HG02623 (cell line): ENCODE data around the gene AGT.
"Not testable (repeated sequence)": the region's sequence is repeated elsewhere in the genome, so short reads cannot be mapped to it uniquely, and the experiment has no call there.

Source experiments
- ATAC-seq: cut with Tn5 transposase; IDR thresholded peaks from one replicate; pipeline ENCODE4 v1.9.1; 2021; ENCODE audit warnings: moderate library complexity; ENCODE audit not compliant: unreplicated experiment

AGT gene

GRCh38 chr1:230708631-230709580 is 5.0 kb downstream of the AGT start:
- no peak for ATAC-seq

- no peak for ATAC-seq
Measured at GRCh38 chr1:230707732-230708630, 5.9 kb downstream of the AGT start.

- ATAC-seq = no peak
Measured at GRCh38 chr1:230706887-230707731, 6.8 kb downstream of the AGT start.

- ATAC-seq = no peak
Measured at GRCh38 chr1:230706020-230706699, 7.8 kb downstream of the AGT start.

GRCh38 chr1:230705289-230706019 is 8.5 kb downstream of the AGT start:
- ATAC-seq = no peak

DNA sequence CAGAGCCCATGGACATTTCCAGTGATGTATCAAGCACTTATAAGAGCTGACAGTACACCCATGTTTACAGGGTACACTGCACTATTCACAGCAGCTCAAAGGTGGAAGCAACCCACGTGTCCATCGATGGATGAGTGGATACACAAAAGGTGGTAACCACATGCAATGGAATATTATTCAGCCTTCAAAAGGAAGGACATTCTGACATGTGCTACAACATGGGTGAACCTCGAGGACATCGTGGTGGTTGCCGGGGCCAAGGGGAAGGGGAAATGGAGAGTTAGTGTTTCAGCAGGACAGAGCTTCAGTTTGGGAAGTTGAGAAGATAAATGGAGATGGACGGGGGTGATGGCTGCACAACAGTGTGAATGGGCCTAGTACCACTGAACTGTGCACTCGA is 9.1 kb downstream of the AGT start:
- no peak for ATAC-seq

GRCh38 chr1:230703679-230704385 is 10.1 kb downstream of the AGT start:
- ATAC-seq = no peak

- ATAC-seq = no peak
Measured at GRCh38 chr1:230702934-230703678, 10.8 kb downstream of the AGT start.

DNA sequence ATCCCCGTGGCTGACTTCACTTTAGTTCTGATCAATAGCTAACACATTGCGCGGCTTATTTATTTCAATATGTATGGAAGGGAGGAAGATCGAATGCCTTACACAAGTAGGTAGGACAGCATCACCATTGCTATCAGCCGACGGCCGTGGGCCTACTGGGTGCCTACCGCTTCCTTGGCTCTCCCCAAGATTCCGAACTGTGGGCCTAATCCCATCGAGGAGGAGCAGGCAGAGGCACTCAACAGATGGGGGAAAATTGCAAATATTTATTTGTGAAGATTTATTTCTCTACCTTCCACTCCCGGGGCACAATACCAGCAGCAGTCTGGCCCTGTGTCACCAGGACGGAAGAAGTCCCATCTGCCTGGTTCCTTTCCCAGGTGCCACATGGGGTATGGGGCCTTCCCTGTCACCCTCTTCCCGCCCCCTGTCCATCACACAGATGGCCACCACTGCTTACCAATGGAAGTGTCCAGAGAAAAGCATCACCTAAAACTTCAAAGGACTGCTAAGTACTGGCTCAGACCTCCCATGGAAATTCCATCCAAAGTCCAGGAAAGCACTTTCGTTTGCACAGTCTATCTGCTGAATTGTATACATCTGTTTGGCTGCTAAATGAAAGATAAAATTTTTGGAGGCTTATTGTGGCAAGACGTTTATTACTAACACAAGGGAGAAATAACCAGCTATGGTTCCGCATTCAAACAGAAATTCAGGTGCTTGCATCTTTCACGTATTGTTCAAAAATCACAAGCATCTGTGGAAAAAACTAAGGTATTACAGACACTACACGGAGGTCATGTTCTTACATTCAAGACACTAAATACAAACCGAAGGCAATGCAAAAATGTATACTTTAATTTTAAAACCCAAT is 11.8 kb downstream of the AGT start:
- no peak for ATAC-seq

DNA sequence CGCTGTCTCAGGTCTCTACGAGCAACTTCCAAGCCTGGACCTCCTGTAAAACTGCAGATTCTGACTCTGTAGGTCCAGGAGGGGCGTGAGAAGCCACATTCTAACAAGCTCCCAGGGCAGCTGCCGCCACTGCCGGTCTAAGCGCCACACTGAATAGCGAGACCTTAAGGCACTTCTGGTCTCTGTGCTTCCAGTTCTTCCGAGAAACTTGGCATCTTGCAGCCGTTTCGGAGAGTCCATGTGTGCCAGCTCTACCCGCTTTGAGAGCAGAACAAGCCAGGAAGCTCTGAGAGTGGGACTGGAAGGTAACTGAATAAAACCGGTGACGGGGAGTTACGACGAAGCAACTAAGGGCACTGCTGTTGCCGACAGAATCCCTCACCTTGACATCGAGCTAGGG is 12.5 kb downstream of the AGT start:
- no peak for ATAC-seq

GRCh38 chr1:230700132-230700531 is 13.8 kb downstream of the AGT start:
- ATAC-seq = no peak

DNA sequence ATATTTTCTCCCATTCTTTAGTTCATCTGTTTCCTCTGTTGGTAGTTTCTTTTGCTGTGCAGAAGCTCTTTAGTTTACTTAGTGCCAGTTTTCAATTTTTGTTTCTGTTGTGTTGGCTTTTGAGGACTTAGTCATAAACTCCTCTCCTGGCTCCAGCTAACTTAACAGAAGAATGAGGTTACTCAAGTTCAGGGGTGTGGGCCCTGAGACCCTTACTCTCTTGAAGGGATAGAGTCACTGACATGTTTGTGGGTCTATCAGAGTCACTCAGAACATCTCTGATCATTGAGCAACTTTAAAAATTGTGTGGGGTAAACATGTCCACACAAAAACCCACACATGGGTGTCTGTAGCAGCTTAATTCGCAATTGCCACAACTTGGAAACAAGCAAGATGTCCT is 14.2 kb downstream of the AGT start:
- no peak for ATAC-seq

GRCh38 chr1:230698964-230699363 is 15.0 kb downstream of the AGT start:
- ATAC-seq = not testable (repeated sequence)

GRCh38 chr1:230698130-230698529 is 15.8 kb downstream of the AGT start:
- ATAC-seq = no peak

DNA sequence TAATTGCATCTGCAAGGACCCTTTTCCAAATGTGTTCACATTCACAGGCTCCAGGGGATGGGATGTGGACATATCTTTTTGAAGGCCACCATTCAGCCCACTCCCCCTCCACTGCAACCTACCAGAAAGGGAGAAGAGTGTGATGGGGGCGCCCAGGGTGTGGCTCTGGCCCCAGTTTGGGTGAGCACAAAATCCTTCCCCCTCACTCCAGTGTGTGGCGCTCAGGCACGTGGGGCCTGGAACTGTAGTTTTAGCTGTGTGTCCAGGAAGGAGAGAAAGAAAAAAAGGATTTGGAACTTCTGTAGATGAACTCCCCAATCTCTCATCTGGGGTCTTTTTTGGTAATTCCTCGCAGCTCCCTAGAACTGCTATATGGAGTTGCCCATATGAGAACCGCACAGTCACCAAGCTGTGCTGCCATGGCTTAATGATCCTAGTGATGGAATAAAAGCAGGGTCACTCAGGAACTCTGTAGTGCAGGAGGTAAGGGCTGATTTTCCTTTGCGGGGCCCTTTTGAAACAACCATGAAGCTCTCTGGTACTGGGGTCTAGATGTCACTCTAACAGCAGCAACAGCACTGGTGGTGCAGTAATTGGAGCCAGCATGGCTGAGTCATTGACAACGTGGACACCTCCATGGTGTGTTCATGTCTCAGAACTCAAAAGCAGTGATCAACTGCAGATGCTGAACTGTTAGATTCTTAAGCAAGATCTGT is 17.0 kb downstream of the AGT start:
- no peak for ATAC-seq

- no peak for ATAC-seq
Measured at GRCh38 chr1:230696218-230696617, 17.7 kb downstream of the AGT start.

DNA sequence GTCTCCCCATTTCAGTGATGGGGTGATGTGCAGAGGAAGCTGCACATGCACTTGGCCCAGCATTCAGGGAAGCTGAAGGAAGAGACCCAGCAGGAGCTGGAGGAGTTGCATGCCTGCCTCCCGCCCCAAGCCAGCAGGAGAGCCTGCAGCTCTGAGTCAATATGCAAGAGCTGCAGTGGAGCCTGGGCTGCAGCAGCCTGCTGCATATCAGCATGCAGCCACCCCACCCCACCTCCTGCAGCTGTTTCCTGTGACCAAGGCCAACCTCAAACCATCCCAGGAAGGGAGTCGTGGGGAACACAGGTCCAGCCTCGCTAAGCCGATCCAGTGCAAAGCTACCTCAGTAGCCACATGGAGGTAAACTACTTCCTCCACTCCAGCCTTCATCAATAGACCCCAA is 18.9 kb downstream of the AGT start:
- ATAC-seq = no peak
